HG03280 (cell line): ENCODE results near the gene ACTN3.
"Not testable (repeated sequence)": the region's sequence is repeated elsewhere in the genome, so short reads cannot be mapped to it uniquely, and the experiment has no call there.

Experiments used
- ATAC-seq: cut with Tn5 transposase; IDR thresholded peaks from one replicate; pipeline ENCODE4 v1.9.1; 2021; ENCODE audit warnings: mild to moderate bottlenecking, moderate library complexity; ENCODE audit not compliant: unreplicated experiment

The ACTN3 gene

GRCh38 chr11:66543263-66544107 lies 3.2 kb upstream of the ACTN3 start:
- ATAC-seq: no peak

- ATAC-seq: not testable (repeated sequence)
Observed at GRCh38 chr11:66544952-66545351, 1.8 kb upstream of the ACTN3 start.

- peak; percentile 90 for ATAC-seq
Observed at GRCh38 chr11:66545701-66546367, 869 bp upstream of the ACTN3 start, which contains the start of gene ZDHHC24. Gene ZDHHC24, minus strand, starts transcription at chr11:66546048. Its CDS starts 45 bp downstream, at chr11:66546003.

GRCh38 chr11:66546966-66547661 lies 411 bp downstream of the ACTN3 start:
- ATAC-seq: no peak

GRCh38 chr11:66547662-66548009 lies 933 bp downstream of the ACTN3 start:
- no peak for ATAC-seq

GRCh38 chr11:66548041-66548440 lies 1.3 kb downstream of the ACTN3 start:
- ATAC-seq: no peak

- no peak for ATAC-seq
Observed at GRCh38 chr11:66548774-66549630, 2.3 kb downstream of the ACTN3 start.

- no peak for ATAC-seq
Observed at GRCh38 chr11:66549696-66550095, 3.0 kb downstream of the ACTN3 start.

GRCh38 chr11:66550887-66551286 lies 4.2 kb downstream of the ACTN3 start:
- no peak for ATAC-seq

- no peak for ATAC-seq
Observed at GRCh38 chr11:66554602-66555001, 7.9 kb downstream of the ACTN3 start.

- ATAC-seq: no peak
Observed at GRCh38 chr11:66555416-66555815, 8.7 kb downstream of the ACTN3 start.

- no peak for ATAC-seq
Observed at GRCh38 chr11:66556086-66556485, 9.4 kb downstream of the ACTN3 start.

GRCh38 chr11:66557733-66558326 lies 11.1 kb downstream of the ACTN3 start:
- ATAC-seq: no peak

- no peak for ATAC-seq
Observed at GRCh38 chr11:66559142-66559865, 12.6 kb downstream of the ACTN3 start.

- no peak for ATAC-seq
Observed at GRCh38 chr11:66559866-66560676, 13.4 kb downstream of the ACTN3 start.

GRCh38 chr11:66561178-66561974 lies 14.7 kb downstream of the ACTN3 start:
- ATAC-seq: no peak

- ATAC-seq: no peak
Observed at GRCh38 chr11:66561975-66562248, 15.2 kb downstream of the ACTN3 start.

- no peak for ATAC-seq
Observed at GRCh38 chr11:66562275-66562674, 15.6 kb downstream of the ACTN3 start.
